Liver (tissue), 9 donors: ENCODE results near the gene CEP83. TPM values are rescaled to one million over a fixed set of nuclear protein-coding genes. Genes with fewer than 3 reads are reported as not detected.

Experiments used
- DNase-seq: peaks from one replicate; pipeline ENCODE4 v3.0.0-alpha.2; 2017; ENCODE audit warnings: low spot score
- H3K27ac ChIP-seq, 2 donors: one replicate each; pipeline ENCODE4 v1.7.0; 2013; ENCODE audit warnings: inconsistent platforms in 2 of 2, low read length in 2 of 2, control low read depth in 1 of 2, low read depth in 1 of 2, mild to moderate bottlenecking in 1 of 2
- H3K27me3 ChIP-seq, 4 donors: one replicate each; pipeline versions ENCODE4 v1.6.1 to v1.7.0; 2013; ENCODE audit warnings: low read length in 3 of 4, inconsistent platforms in 1 of 4, mild to moderate bottlenecking in 1 of 4, moderate library complexity in 1 of 4; ENCODE audit not compliant: control insufficient read depth in 4 of 4, insufficient read depth in 4 of 4
- H3K36me3 ChIP-seq, 4 donors: one replicate each; pipeline versions ENCODE4 v1.6.1 to v1.7.0; 2013; ENCODE audit warnings: low read length in 3 of 4, mild to moderate bottlenecking in 3 of 4, low read depth in 1 of 4, moderate library complexity in 1 of 4; ENCODE audit not compliant: control insufficient read depth in 4 of 4, insufficient read depth in 3 of 4
- H3K4me1 ChIP-seq, 4 donors: one replicate each; pipeline versions ENCODE4 v1.6.1 to v1.7.0; 2013; ENCODE audit warnings: low read length in 3 of 4, mild to moderate bottlenecking in 3 of 4, moderate library complexity in 1 of 4; ENCODE audit not compliant: control insufficient read depth in 4 of 4, insufficient read depth in 4 of 4
- H3K4me3 ChIP-seq, 3 donors: one replicate each; pipeline versions ENCODE4 v1.6.1 to v1.7.0; 2013; ENCODE audit warnings: low read length in 3 of 3, control low read depth in 1 of 3, low read depth in 1 of 3, mild to moderate bottlenecking in 1 of 3
- H3K9ac ChIP-seq, 2 donors: one replicate each; pipeline ENCODE4 v1.7.0; 2013; ENCODE audit warnings: low read length in 2 of 2, mild to moderate bottlenecking in 2 of 2, moderate library complexity in 2 of 2, control low read depth in 1 of 2, low read depth in 1 of 2
- H3K9me3 ChIP-seq, 4 donors: one replicate each; pipeline versions ENCODE4 v1.6.1 to v1.7.0; 2013; ENCODE audit warnings: low read length in 3 of 4; ENCODE audit not compliant: control insufficient read depth in 4 of 4
- EGR1 ChIP-seq, 2 donors: IDR thresholded peaks; 2 replicates each; pipeline ENCODE4 v1.6.1; 2016 to 2018; ENCODE audit warnings: antibody characterized with exemption in 2 of 2, low read depth in 2 of 2
- FOXA1 ChIP-seq: IDR thresholded peaks from 2 replicates; pipeline ENCODE4 v1.6.1; 2016; ENCODE audit warnings: antibody characterized with exemption
- FOXA2 ChIP-seq: IDR thresholded peaks from 2 replicates; pipeline ENCODE4 v1.6.1; 2016; ENCODE audit warnings: antibody characterized with exemption
- GABPA ChIP-seq, 2 donors: IDR thresholded peaks in 1 of 2; conservative IDR thresholded peaks in 1 of 2; 2 replicates each; pipeline ENCODE4 v1.6.1; 2016; ENCODE audit warnings: antibody characterized with exemption in 2 of 2, mild to moderate bottlenecking in 1 of 2, moderate library complexity in 1 of 2
- HNF4A ChIP-seq, 2 donors: conservative IDR thresholded peaks; 2 replicates each; pipeline ENCODE4 v1.6.1; 2016; ENCODE audit warnings: antibody characterized with exemption in 2 of 2, mild to moderate bottlenecking in 2 of 2
- HNF4G ChIP-seq: IDR thresholded peaks from 2 replicates; pipeline ENCODE4 v1.6.1; 2016; ENCODE audit warnings: antibody characterized with exemption
- MAX ChIP-seq: IDR thresholded peaks from 2 replicates; pipeline ENCODE4 v1.6.1; 2016; ENCODE audit warnings: antibody characterized with exemption
- NR2F2 ChIP-seq: IDR thresholded peaks from 2 replicates; pipeline ENCODE4 v1.6.1; 2016; ENCODE audit warnings: antibody characterized with exemption
- RAD21 ChIP-seq, 2 donors: IDR thresholded peaks; 2 replicates each; pipeline ENCODE4 v1.6.1; 2016; ENCODE audit warnings: antibody characterized with exemption in 2 of 2, mild to moderate bottlenecking in 2 of 2
- RXRA ChIP-seq, 2 donors: IDR thresholded peaks; 2 replicates each; pipeline ENCODE4 v1.6.1; 2017 to 2018; ENCODE audit warnings: antibody characterized with exemption in 2 of 2, mild to moderate bottlenecking in 1 of 2
- SP1 ChIP-seq: IDR thresholded peaks from 2 replicates; pipeline ENCODE4 v1.6.1; 2018; ENCODE audit warnings: antibody characterized with exemption, mild to moderate bottlenecking
- TAF1 ChIP-seq: conservative IDR thresholded peaks from 2 replicates; pipeline ENCODE4 v1.6.1; 2016; ENCODE audit warnings: antibody characterized with exemption, mild to moderate bottlenecking
- ZBTB33 ChIP-seq: IDR thresholded peaks from 2 replicates; pipeline ENCODE4 v1.6.1; 2016; ENCODE audit warnings: antibody characterized with exemption
- WGBS: extraction: QIAGEN DNeasy Blood & Tissue Kit; methylation state at CpG from one replicate; pipeline ENCODE4 v1.1.7; 2013; 5-methylcytosine and 5-hydroxymethylcytosine counted together
- polyA plus RNA-seq, 2 donors: library from polyadenylated mRNA; stranded (reverse) in 1 of 2; unstranded in 1 of 2; fragments of 200-250 nt in 1 of 2; fragments of >200 nt in 1 of 2; fragmentation: Nextera tagmentation in 1 of 2; extraction: Ambion mirVana in 1 of 2; gene quantifications; one replicate each; pipeline versions ENCODE4 v1.2.1 to v1.2.3, GENCODE V29; 2013 to 2015
- total RNA-seq, 2 donors: library from RNA; depleted of rRNA; stranded (reverse); fragments of >200 nt; gene quantifications; one replicate each; pipeline ENCODE4 v1.2.3, GENCODE V29; 2014
- TF ChIP-seq, protein P1 (sequence below): fragments of 150-350 bp; IDR thresholded peaks from 2 replicates; pipeline ENCODE4 v1.5.1; 2017; ENCODE audit warnings: improper control_type of control experiment, low read depth, low read length; ENCODE audit not compliant: missing input control
- donor health status: healthy.
- donor health status: healthy.
- donor health status: healthy.
- donor health status: healthy.
- donor health status: healthy.

The CEP83 gene
- total and polyA plus RNA-seq, 4 donors = 1.9 to 8.4 (median 5.2) TPM

DNA sequence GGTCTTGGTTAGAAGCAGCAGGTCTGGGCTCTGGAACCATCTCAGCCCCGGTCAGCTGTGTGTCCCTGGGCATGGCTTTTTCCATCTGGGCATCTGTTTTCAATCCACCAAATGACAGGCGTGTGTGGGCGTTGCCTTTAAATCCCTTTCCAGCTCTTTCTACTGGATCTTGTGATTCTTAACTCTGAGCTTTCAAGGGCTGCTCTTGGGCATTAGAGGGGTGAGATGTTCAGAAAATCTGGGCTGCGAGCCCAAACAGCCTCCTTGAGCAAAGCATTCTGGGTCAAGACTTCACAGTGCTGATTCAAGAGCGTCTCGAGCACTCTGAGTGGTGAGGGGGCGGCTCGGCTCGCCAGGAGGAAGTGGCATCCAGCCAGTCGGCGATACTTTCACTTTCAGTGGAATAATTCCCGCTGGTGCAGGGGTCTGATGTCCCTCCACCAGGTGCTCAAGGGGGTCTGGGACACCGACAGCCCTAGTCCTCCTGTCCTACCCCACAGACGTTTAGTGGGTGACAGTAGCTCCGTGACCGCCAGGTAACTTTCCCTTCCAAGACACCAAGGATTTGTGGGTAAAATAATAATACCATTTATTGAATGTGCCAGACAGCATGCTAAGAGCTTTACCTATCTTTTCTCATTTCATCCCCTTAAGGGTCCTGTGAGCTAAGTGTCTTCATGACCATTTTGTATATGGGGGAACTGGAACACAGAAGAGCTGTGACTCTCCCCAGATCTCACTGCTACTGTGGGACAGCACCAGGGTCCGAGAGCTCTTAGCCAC lies 197.2 kb downstream of the CEP83 start:
- DNase-seq = no peak
- H3K9me3 ChIP-seq = no peaks in the 10 kb centered on the region
- no peaks in the 10 kb centered on the region for H3K36me3 ChIP-seq
- H3K27me3 ChIP-seq = no peaks in the 10 kb centered on the region
- 61% methylated on average over 17 of the region's 17 CpGs for WGBS
- no peaks in the 10 kb centered on the region for H3K4me1 ChIP-seq
- peak overlapping the region in 1 of 2 donors; percentile 58 for H3K9ac ChIP-seq
- peak overlapping the region; percentile 30 to 52 (median 43) for H3K4me3 ChIP-seq
- peak overlapping the region; percentile 49 to 51 for H3K27ac ChIP-seq
- TF ChIP-seq EGR1 (IDR thresholded peaks at IDR 0.05; ENCODE audit: low read depth in 2 of 2) (peak in 1 of 2 donors; percentile 8), SP1 (no peak), NR2F2 (peak; percentile 9)
- TF ChIP-seq, protein P1, sequence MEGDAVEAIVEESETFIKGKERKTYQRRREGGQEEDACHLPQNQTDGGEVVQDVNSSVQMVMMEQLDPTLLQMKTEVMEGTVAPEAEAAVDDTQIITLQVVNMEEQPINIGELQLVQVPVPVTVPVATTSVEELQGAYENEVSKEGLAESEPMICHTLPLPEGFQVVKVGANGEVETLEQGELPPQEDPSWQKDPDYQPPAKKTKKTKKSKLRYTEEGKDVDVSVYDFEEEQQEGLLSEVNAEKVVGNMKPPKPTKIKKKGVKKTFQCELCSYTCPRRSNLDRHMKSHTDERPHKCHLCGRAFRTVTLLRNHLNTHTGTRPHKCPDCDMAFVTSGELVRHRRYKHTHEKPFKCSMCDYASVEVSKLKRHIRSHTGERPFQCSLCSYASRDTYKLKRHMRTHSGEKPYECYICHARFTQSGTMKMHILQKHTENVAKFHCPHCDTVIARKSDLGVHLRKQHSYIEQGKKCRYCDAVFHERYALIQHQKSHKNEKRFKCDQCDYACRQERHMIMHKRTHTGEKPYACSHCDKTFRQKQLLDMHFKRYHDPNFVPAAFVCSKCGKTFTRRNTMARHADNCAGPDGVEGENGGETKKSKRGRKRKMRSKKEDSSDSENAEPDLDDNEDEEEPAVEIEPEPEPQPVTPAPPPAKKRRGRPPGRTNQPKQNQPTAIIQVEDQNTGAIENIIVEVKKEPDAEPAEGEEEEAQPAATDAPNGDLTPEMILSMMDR = no peak

DNA sequence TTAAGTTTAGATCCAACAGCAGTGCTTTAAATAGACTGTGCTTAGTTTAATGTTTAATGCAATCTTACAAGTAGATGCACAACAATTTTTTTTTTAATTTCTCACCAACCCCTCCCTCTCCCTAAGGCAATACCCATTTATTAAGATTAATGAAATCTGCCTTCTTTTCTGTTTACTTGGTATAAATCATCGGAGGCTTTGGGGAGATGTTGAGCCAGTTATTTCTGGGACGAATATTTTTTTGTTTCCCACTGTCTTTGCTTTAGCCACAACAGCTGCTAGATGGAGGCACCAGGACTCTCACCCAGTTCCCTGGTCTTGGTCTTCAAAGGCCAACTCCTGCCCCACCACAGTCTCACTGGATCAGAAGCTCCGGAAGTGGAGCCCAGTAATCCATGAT lies 197.9 kb downstream of the CEP83 start:
- no peak for DNase-seq
- no peaks in the 10 kb centered on the region for H3K4me1 ChIP-seq
- peak overlapping the region in 1 of 2 donors; percentile 49 for H3K27ac ChIP-seq
- WGBS = 79% methylated on average over 3 of the region's 3 CpGs
- TF ChIP-seq FOXA2 (no peak), RAD21 (IDR thresholded peaks at IDR 0.05) (no peak), ZBTB33 (no peak), FOXA1 (no peak)
- H3K36me3 ChIP-seq = no peaks in the 10 kb centered on the region
- no peaks in the 10 kb centered on the region for H3K27me3 ChIP-seq
- no peaks in the 10 kb centered on the region for H3K9me3 ChIP-seq
- H3K4me3 ChIP-seq = no peak overlapping the region
- H3K9ac ChIP-seq = no peak overlapping the region

DNA sequence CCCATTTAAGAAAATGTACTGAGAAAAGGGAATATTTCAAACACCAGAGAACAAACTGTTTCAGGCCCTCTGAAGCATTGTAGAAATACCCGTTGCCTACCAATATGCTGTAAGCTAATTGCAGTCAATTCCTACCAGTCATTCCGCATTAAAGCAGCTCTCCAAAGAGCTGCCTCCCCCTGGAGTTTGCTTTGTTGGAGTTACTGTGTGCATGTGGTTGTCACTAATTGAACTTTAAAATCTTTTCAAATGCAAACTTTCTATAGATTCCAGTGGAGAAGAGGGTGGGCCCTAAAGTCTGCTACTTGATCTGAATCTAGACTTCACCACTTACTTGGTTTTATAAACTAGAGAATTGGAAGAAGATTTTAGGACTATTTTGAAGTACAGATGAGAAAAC lies 198.5 kb downstream of the CEP83 start:
- TF ChIP-seq FOXA1 (no peak), TAF1 (no peak), FOXA2 (no peak), RXRA (IDR thresholded peaks at IDR 0.05) (no peak), MAX (no peak), HNF4A (conservative IDR thresholded peaks at IDR 0.05) (no peak), NR2F2 (no peak), GABPA (IDR thresholded peaks at IDR 0.05 in 1 of 2, conservative IDR thresholded peaks at IDR 0.05 in 1 of 2) (no peak), HNF4G (no peak), EGR1 (IDR thresholded peaks at IDR 0.05; ENCODE audit: low read depth in 2 of 2) (no peak), ZBTB33 (no peak), SP1 (no peak)
- TF ChIP-seq, protein P1 = no peak
- Histone ChIP-seq H3K4me3 (no peak overlapping the region), H3K9ac (no peak overlapping the region), H3K4me1 (no peaks in the 10 kb centered on the region), H3K9me3 (no peaks in the 10 kb centered on the region), H3K27me3 (no peaks in the 10 kb centered on the region), H3K27ac (no peak overlapping the region), H3K36me3 (no peaks in the 10 kb centered on the region)
- WGBS = 99% methylated on average over 2 of the region's 2 CpGs
- DNase-seq = no peak
